Mucosa of gallbladder (tissue), 1 donor: ENCODE data around the gene MAMLD1. TPM values are rescaled to one million over a fixed set of nuclear protein-coding genes. Genes with fewer than 3 reads are reported as not detected.

Experiments
- DNase-seq: peaks from one replicate; pipeline ENCODE4 v3.0.0-alpha.2; 2020; ENCODE audit warnings: low spot score
- total RNA-seq: library from RNA; stranded (reverse); gene quantifications from one replicate; pipeline ENCODE4 v1.2.1, GENCODE V29; 2021
- donor health status: DM: no; HTN: no; CAD: no.

MAMLD1 gene
- total RNA-seq, 1 donor from 2014 or later = 1.9 TPM

GRCh38 chrX:150502979-150503897 lies 140.1 kb downstream of the MAMLD1 start:
- no peak for DNase-seq

DNA sequence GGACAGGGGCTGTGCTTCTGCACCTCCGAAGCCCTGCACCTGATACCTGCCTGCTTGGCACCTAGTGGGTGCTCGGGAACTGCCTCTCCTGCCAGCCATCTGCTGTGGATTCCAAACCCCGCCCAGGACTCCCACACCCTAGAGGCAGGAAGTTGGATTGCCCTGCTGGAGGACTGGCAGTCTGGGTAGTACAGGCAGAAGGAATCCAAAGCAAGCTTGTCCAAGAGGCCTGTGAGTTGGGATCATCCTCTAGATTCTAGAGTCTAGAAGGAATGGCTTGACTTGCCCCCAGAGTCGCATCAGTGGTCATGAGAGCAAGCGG lies 140.7 kb downstream of the MAMLD1 start:
- no peak for DNase-seq

DNA sequence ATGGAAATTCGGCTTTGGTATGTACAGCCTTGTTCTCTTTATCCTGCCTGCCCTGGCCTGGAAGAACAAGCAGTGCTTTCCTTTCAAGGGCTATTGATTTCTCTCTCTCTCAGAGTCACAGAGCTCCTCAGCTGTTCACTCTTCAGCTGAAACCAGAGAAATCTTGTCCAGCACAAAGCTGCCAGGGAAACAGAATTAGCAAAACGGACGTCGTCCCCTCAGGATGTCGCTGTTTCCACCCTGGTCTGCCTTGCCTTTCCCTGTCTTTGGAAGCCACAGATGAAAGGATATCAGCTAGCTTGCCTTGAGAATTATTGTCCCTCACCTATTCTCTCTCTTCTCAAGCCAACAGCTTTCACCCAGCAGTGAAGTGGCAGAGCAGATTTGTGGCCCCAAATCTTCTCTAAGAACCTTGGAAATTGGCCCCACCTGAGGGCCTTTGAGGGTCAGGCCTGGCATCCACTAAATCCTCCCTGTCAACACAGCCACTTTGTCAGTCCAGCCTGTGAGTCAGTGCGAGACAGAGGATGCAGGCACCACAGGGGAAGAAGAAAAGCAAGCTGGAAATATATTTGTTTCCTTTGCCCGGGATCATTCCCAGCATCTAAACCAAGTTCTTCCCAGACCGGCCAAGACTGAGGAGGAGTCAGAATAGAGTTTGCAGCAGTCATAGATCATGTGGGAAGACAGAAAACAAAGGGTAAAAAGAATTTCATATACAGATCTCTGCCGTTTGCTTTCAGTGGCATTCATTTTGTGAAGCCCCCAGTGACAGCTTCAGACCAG lies 141.5 kb downstream of the MAMLD1 start:
- DNase-seq = no peak

DNA sequence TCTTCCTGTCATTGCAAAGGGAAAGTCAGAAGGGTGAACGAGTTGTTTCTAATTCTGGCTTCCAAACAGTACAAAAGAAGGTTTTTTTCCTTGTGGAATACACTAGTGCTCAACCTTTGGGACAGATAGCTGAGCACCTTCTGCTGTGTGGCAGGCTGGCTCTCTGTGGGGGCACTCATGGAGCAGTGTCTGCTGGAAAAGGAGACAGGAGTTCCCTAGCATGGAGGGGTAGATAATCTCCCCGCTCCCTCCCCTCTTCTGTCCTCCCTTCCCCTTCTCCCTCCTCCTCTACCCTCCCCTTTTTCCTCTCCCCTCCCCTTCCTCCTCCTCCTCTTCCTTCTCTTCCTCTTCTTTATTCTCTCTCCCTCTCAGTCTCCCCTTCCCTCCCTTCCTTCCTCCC lies 142.9 kb downstream of the MAMLD1 start:
- no peak for DNase-seq

GRCh38 chrX:150506486-150506885 lies 143.4 kb downstream of the MAMLD1 start:
- no peak for DNase-seq

DNA sequence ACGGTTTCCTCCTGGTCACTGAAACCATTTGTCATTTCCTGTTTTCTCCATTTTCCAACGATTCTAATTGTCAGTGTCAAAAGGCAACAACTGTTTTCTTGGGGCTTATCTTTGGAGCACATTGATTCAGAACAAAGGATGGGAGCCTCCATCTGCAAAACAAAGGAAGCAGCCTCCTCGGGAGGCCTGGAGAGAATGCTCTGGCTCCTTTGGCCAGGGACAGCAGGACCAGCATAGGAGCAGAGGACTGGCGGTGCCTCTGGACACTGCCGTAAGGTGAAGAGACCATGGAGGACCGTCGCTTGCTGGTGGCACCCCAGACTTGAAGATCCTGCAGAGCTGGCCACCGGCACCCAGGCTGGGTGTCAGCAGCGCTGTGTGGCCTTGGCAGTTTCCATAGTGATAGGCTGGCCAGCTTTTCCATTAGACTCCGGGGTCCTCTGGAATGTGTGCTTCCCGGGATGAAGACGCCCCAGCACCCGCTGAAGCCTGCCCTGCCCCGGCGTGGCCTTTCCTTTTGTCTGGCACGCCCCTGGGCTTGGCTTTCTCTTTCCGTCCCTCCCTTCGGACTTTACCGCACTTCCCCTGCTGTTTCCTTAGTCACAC lies 144.2 kb downstream of the MAMLD1 start:
- no peak for DNase-seq

DNA sequence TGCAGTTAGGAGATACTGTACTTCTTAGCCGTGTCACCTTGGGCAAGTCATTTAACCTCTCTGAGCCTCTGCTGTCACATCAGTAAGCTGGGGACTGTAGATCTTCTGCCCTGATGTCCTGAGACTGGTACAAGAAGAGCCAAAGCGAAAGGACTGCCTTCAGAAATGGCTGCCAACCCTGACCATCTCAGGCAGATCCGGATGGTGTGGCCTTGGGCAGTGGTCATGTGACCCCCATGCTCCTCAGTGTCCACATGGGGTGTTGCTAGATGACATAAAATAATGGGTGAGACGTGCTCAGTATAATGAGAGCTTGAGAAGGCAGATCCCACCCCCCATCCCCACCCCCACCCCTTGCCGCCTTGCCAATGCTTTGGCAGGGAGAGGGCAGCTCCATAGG lies 144.9 kb downstream of the MAMLD1 start:
- DNase-seq = no peak

- peak; percentile 51 for DNase-seq
Measured at GRCh38 chrX:150508451-150509367, 145.6 kb downstream of the MAMLD1 start.

- no peak for DNase-seq
Measured at GRCh38 chrX:150509703-150510102, 146.6 kb downstream of the MAMLD1 start.

DNA sequence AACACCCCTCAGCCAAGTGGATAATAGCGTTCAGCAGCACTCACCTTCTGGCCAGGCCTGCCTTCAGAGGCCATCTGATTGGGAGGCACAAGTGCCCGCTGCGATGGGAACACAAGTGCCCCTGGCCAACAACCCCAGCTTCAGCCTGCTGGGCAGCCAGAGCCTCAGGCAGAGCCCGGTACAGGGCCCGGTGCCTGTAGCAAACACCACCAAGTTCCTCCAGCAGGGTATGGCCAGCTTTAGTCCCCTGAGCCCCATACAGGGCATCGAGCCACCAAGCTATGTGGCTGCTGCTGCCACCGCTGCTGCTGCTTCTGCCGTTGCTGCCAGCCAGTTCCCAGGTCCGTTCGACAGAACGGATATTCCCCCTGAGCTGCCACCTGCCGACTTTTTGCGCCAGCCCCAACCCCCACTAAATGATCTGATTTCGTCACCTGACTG lies 149.4 kb downstream of the MAMLD1 start:
- DNase-seq = no peak

DNA sequence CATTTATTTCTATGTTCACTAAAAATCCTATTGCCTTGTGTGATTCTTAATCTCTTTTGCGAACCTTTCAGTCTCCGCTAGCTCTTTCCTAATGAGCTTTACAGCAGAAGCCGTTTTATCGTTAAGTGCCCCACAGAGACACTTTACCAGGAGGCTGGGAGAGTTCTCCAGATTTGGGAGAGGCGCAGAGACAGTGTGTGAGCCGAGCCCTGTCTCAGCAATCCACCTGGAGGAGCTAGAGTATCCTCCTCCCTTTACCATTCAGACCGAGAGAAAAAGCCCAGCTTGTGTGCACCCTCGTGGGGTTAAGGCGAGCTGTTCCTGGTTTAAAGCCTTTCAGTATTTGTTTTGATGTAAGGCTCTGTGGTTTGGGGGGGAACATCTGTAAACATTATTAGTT lies 150.4 kb downstream of the MAMLD1 start:
- DNase-seq = no peak

DNA sequence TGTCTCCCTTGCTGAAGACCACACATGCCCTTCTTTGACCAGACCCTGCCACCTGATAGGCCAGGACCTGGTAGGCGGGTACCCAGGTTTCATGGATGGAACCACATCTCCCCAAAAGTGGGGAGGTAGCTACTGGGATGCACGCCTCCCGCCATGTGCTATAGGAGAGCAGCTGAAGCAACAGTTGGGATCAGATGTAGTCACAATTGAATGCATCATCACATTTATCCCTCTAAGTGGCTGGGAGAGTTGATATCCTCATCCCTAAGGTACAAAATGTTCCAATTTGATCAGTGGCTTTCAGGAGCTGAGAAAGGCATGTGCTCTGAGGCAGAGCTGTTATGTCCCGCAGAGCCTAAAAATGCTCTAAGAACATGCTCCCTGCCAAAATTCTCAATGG lies 151.3 kb downstream of the MAMLD1 start:
- no peak for DNase-seq

- DNase-seq = no peak
Measured at GRCh38 chrX:150515801-150516200, 152.7 kb downstream of the MAMLD1 start.

- DNase-seq = no peak
Measured at GRCh38 chrX:150517303-150517910, 154.3 kb downstream of the MAMLD1 start.

- no peak for DNase-seq
Measured at GRCh38 chrX:150522494-150522893, 159.4 kb downstream of the MAMLD1 start.

DNA sequence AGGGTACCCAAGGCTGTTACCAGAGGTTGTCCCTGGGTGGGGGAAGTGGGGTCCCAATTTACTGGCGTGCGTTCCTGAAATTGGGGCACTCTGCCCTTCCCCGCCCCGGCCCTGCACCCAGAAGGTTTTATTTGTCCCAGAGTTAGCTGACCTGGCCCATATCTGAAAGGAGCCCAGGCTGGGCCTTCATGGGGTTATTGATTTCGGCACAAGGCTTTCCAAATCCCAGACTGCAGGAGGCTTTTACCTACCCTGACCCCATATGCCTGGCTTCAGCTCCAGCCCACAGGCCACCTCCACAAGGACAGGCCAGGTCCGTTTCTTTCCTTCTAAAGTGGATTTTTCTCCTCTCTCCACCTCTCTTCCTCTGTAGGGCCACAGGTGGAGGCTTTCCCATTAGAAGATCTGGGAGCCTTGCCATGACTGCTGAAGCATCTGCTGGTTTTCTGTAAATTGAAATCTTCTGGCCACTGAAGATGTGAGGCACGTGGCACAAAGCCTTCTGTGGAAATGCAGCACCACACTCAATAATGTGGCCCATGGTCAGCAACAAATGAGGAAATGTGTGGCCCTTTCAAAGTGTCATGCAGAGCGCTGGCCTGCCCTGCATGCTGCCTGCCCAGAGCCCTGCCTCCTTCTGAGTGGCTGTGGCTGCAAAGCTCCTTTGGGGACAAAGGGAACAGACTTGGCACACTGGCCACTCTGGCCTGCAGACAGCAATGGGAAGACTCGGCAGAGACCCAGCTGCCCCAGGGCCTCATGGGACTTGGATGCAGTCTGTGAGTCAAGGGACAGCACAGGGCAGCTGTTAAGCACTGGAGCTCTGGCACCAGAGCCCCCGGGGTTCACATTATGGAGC lies 162.2 kb downstream of the MAMLD1 start:
- DNase-seq = no peak

- no peak for DNase-seq
Measured at GRCh38 chrX:150526692-150527091, 163.6 kb downstream of the MAMLD1 start.

DNA sequence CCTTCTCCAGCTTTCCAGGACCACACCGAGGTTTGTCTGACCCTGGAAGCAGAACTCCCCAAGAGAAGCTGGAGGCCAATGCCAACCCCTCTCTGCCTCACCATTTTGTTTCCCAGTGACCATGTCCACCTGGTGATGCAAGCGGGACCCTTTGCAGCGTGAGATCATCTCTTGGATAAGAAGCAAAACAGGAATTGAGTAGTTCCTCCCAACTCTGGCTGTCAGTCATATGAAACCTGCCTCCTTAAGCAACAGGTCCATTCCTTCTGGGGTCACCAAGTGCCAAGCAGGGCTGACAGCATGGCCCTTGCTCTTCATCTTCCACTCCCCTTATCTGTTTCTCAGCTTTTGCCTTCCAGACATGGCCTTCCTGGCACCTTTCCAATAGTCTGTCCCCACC lies 164.0 kb downstream of the MAMLD1 start:
- no peak for DNase-seq

- DNase-seq = no peak
Measured at GRCh38 chrX:150529587-150529986, 166.5 kb downstream of the MAMLD1 start.

DNA sequence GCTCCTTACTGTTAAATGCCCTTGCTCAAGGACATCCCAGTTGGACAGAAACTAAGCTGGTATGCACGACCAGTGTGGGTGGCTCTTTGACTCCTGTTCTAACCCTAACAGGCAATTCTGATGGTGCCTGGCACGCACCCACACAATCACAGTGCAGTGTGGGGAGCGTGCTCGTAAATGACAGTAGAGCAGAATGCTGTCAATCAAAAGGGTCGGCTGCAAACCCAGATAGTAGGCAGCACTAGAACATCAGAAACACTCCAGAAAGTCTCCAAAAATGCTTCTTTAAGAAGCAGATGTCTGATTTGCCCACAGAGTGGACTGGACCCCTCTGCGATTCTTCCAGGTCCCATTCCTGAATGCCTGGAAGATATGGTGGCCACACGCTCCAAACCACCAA lies 167.7 kb downstream of the MAMLD1 start:
- no peak for DNase-seq
